Measurements from ENCODE around the gene ZNRF3.
"Not testable (repeated sequence)": the region's sequence is repeated elsewhere in the genome, so short reads cannot be mapped to it uniquely, and the experiment has no call there.

The ZNRF3 gene

GRCh38 chr22:29016067-29016938, 132.9 kb downstream of the ZNRF3 start:
- no peak for DNase-seq

GRCh38 chr22:29018293-29019189, 135.2 kb downstream of the ZNRF3 start:
- no peak for DNase-seq

DNA sequence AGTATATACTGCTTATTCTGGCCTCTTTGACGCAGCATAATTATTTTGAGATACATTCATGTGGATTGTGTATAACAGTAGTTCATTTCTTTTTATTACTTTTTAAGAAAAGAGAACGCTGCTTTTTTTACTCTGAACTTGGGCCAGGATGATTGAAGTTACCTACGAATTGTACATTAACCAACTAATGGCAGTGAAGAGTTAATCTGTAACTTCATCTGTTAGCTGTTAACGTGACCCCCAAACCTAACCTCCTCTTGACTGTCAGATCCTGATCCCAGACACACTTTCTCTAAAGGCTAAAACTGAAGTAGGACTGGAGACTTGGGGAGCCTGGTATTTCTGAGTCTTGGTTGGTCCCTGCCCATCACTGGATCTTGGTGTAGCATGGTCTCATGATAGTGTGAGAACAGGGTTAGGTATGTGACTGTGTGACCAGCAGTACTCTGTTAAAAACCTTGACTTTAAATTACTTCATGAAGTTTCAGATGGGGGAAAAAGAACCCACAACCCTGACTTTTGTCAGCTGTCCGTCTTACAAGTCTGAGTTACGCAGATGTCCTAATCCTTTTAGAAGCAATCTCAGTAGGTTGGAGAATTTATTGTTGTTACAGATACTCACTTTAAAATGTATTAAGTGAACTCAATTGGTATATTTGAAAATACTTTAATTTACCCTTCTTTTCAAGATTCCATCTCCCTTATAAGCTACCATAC, 138.9 kb downstream of the ZNRF3 start:
- no peak for DNase-seq

DNA sequence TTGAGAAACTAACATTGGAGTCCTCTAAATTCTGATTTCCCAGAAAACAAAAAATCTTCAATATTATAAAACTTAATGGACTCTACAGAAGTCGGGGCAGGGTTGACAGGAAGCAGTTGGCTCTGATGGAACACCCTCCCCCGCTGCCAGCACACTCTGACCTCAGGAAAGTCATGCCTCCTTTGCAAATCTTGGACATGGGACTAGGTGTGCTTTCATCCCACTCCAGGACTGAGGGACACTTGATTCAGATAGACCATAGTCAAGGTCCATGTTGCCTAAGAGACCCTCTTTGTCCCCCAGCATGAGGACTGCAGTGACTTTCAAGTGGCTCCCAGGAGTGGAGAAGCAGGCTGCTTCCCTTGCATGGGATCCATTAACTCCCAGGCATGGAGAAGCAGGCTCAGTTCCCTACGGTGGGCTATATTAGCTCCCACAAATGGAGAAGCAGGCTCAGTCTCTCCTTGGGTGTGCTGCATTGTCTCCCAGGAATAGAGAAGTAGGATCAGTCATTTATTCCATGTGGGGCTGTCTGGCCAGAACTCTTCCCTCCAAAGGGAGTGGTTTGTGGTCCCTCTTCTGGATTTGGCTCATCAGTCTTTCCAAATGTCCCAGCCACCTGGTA, 139.9 kb downstream of the ZNRF3 start:
- DNase-seq, result no peak

GRCh38 chr22:29026579-29026978, 143.2 kb downstream of the ZNRF3 start:
- no peak for DNase-seq

DNA sequence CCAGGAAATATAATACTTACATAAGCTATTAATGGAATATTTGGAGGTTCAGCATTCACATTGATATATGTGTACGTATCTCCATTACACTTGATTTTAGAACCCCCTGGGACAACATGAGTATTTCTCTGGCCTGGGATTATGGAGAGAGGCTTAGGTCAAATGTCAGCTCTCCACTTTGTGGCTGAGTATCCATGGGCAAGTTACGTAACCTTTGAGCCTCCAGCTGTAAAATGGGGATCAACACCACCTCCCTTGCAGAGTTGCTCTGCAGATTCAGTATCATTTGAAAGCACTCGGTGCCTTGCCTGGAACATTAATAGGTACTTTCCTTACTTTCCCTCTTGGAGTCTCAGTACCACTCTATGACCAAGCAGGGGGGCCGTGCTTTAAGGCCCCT, 145.1 kb downstream of the ZNRF3 start:
- no peak for DNase-seq

DNA sequence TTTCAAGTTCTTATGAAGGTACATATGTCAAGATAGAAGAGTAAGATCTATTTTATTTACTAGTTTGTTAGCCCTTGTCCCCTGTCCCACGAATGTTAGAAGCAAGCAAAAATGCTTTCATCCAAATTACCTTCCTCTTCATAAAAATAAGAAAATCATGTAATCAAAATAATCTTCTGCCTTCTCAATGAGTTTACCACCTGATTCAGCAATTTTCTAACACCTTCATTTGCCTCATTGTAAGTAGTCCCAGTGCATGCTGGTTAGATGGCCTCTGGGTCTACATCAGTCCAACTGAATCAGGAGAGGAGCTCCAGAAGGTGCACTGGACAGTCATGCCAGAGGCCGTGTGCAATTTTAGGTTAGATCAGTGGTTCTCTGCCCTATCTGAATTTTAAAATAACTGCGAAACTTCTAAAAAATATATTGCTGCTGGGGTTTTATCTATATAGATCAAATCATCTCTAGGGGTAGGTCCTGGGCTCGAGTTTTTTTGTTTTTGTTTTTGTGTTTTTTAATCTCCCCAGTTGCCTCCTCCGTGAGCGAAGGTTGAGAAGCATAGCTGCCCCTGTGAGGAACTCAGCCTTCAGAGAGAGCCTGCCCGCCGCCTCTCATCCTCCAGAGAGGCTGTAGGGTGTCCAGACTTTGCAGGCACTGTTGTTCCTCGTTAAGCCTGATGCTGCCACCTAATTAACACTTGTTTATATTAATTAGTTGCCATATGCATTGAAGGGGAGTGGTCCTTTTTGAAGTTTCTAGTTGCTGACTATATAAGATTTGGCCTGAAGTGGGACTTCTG, 146.0 kb downstream of the ZNRF3 start:
- no peak for DNase-seq

- DNase-seq, result no peak
Observed at GRCh38 chr22:29030016-29030617, 146.7 kb downstream of the ZNRF3 start.

GRCh38 chr22:29030618-29031226, 147.3 kb downstream of the ZNRF3 start:
- no peak for DNase-seq

- no peak for DNase-seq
Observed at GRCh38 chr22:29031227-29032011, 148.0 kb downstream of the ZNRF3 start.

- no peak for DNase-seq
Observed at GRCh38 chr22:29032014-29032475, 148.7 kb downstream of the ZNRF3 start.

GRCh38 chr22:29032584-29032983, 149.2 kb downstream of the ZNRF3 start:
- no peak for DNase-seq

- DNase-seq, result no peak
Observed at GRCh38 chr22:29037340-29037932, 154.1 kb downstream of the ZNRF3 start.

DNA sequence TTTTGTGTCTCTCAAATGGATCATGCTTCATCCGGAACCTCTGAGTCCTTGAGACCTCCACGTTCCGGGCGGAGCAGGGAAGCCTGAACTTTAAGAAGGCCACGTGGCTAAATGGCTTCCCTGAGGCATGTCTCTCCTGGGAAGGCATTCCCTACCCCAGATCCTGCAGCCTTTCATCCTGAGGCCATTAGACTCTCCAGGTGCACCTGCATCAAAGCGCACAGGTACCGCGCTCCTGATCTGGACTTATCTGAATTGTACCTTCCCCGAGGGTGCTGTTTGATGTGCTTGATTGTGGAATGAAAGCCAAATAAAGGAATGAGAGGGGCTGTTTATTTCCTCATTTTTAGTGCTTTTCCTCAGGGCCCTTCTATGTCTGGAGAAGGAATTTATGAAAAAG, 155.8 kb downstream of the ZNRF3 start:
- no peak for DNase-seq

DNA sequence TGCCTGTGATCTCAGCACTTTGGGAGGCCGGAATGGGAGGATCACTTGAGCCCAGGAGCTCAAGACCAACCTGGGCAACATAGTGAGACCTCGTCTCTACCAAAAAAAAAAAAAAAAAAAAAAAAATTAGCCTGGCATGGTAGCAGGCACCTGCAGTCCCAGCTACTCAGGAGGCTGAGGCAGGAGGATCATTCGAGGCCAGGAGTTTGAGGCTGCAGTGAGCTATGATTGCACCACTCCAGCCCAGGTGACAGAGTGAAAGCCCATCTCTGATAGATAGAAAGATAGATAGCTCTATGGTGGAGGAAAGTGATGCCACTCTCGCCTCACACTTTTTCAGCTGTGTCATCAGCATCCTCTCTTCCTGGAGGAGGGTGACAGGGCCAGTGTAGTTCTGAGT, 156.3 kb downstream of the ZNRF3 start:
- not testable (repeated sequence) for DNase-seq

- no peak for DNase-seq
Observed at GRCh38 chr22:29040385-29041275, 157.3 kb downstream of the ZNRF3 start.

- no peak for DNase-seq
Observed at GRCh38 chr22:29041408-29041807, 158.0 kb downstream of the ZNRF3 start.

- no peak for DNase-seq
Observed at GRCh38 chr22:29043906-29044575, 160.7 kb downstream of the ZNRF3 start.
